ENCODE data around the gene FHL1. TPM values are rescaled to one million over a fixed set of nuclear protein-coding genes. Genes with fewer than 3 reads are reported as not detected.

Gene FHL1
- polyA plus RNA-seq, 1 of the 3 experiments (the other 2 are of a cell fraction) = 57.8 TPM

DNA sequence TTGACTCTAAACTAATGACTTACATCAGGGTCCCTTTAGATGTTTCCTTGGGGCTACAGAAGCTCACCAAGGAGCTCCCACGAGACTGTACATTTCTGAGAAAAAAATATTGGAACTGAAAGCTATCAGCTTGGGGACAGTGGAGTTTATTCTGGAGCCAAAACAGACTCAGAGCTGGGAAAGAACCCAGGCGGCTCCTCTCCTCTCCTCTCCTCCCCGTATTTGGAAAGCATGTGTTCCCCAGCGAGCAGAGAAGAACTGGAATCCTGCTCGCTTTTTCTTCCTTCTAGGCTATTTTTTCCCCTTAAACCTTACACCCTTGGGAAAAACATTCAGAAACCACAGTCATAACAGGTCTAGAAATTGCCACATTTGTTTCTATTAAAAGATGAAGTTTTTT, 108.2 kb downstream of the FHL1 start:
- no peak for TF ChIP-seq NFIC (IDR thresholded peaks at IDR 0.05; ENCODE audit: borderline replicate concordance)
- no peak for TF ChIP-seq GABPA (IDR thresholded peaks at IDR 0.05; ENCODE audit: low read depth)
- no peak for TF ChIP-seq FOSL2 (IDR thresholded peaks at IDR 0.05; ENCODE audit: borderline replicate concordance, low read depth)
- TF ChIP-seq, protein P1, sequence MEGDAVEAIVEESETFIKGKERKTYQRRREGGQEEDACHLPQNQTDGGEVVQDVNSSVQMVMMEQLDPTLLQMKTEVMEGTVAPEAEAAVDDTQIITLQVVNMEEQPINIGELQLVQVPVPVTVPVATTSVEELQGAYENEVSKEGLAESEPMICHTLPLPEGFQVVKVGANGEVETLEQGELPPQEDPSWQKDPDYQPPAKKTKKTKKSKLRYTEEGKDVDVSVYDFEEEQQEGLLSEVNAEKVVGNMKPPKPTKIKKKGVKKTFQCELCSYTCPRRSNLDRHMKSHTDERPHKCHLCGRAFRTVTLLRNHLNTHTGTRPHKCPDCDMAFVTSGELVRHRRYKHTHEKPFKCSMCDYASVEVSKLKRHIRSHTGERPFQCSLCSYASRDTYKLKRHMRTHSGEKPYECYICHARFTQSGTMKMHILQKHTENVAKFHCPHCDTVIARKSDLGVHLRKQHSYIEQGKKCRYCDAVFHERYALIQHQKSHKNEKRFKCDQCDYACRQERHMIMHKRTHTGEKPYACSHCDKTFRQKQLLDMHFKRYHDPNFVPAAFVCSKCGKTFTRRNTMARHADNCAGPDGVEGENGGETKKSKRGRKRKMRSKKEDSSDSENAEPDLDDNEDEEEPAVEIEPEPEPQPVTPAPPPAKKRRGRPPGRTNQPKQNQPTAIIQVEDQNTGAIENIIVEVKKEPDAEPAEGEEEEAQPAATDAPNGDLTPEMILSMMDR (IDR thresholded peaks at IDR 0.05) = no peak
- TF ChIP-seq, protein P2, sequence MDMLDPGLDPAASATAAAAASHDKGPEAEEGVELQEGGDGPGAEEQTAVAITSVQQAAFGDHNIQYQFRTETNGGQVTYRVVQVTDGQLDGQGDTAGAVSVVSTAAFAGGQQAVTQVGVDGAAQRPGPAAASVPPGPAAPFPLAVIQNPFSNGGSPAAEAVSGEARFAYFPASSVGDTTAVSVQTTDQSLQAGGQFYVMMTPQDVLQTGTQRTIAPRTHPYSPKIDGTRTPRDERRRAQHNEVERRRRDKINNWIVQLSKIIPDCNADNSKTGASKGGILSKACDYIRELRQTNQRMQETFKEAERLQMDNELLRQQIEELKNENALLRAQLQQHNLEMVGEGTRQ (IDR thresholded peaks at IDR 0.05; ENCODE audit: borderline replicate concordance, low read depth, low read length) = no peak
- TF ChIP-seq RCOR1 (IDR thresholded peaks at IDR 0.05; ENCODE audit: low read length) = no peak
- no peak for TF ChIP-seq RXRA (IDR thresholded peaks at IDR 0.05; ENCODE audit: borderline replicate concordance, low read depth)
- TF ChIP-seq SIN3A (IDR thresholded peaks at IDR 0.05; ENCODE audit: borderline replicate concordance, low read depth, low read length) = no peak
- no peak for TF ChIP-seq MEF2A (IDR thresholded peaks at IDR 0.05; ENCODE audit: borderline replicate concordance, low read depth)
- TF ChIP-seq ZBTB33 (IDR thresholded peaks at IDR 0.05; ENCODE audit: borderline replicate concordance, low read depth) = no peak
- TF ChIP-seq TEAD4 (IDR thresholded peaks at IDR 0.05; ENCODE audit: borderline replicate concordance, insufficient read depth) = no peak
- no peak for DNase-seq
- Histone ChIP-seq H3K9ac (no peak overlapping the region), H3K4me2 (no peak overlapping the region), H3K4me3 (ENCODE audit: low read depth in 2 of 2, low read length in 1 of 2) (no peak overlapping the region), H3K27me3 (ENCODE audit: insufficient read depth) (no peaks in the 10 kb centered on the region; the same call in 1 of the 2 replicates), H3K9me3 (no peaks in the 10 kb centered on the region), H3K4me1 (ENCODE audit: control insufficient read depth in 1 of 2, insufficient read depth in 2 of 2, low read depth in 1 of 2, low read length in 1 of 2) (peaks cover 0 to 4% of the 10 kb centered on the region in 2 experiments; a peak in 1 of 4 replicates), H3K79me2 (ENCODE audit: insufficient read depth) (peaks cover under 1% of the 10 kb centered on the region; the same call in 1 of the 2 replicates), H2AFZ (ENCODE audit: low read depth) (no peak overlapping the region), H3K27ac (ENCODE audit: low read depth in 2 of 2, low read length in 1 of 2) (no peak overlapping the region), H3K9me2 (no peaks in the 10 kb centered on the region), H4K20me1 (ENCODE audit: insufficient read depth) (no peaks in the 10 kb centered on the region), H3F3A (replicated peaks; ENCODE audit: insufficient read depth) (no peaks in the 10 kb centered on the region), H3K36me3 (replicated peaks in 1 of 2; ENCODE audit: control insufficient read depth in 1 of 2, insufficient read depth in 2 of 2, low read length in 1 of 2) (no peaks in the 10 kb centered on the region)
- ChIA-PET CTCF (interaction anchor here (3.4 kb wide), 1 partner anchor 13 kb away, joined by 18 read pairs; no protein-coding TSS in a partner anchor), POLR2A (no interaction called here)
- 64% methylated on average over 5 of the region's 5 CpGs for WGBS (ENCODE audit: low lambda C conversion rate)

DNA sequence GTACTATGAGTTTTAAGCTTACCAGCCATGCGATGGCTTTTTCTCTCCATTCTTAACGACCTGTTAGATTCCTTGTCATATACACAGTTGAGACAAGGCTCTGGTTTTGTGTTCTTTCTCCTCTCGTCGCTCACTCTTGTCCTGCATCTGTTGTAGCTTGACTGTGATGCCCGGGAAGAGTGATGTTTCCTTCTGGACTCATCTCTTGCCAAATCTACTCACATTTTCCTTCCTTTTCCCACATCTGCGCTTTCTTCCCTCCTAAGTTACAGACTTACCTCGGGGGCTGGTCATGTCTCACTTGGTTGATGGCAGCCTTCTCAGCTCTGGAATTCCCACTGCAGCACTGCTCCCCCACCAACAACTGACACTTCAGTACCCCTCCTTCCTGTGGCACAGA, 108.7 kb downstream of the FHL1 start:
- WGBS (ENCODE audit: low lambda C conversion rate) = 40% methylated on average over 7 of the region's 7 CpGs
- Histone ChIP-seq H3K79me2 (ENCODE audit: insufficient read depth) (no peaks in the 10 kb centered on the region), H3K36me3 (replicated peaks in 1 of 2; ENCODE audit: control insufficient read depth in 1 of 2, insufficient read depth in 2 of 2, low read length in 1 of 2) (no peaks in the 10 kb centered on the region), H4K20me1 (ENCODE audit: insufficient read depth) (no peaks in the 10 kb centered on the region), H3K27ac (ENCODE audit: low read depth in 2 of 2, low read length in 1 of 2) (no peak overlapping the region), H3F3A (replicated peaks; ENCODE audit: insufficient read depth) (no peaks in the 10 kb centered on the region), H3K4me3 (ENCODE audit: low read depth in 2 of 2, low read length in 1 of 2) (no peak overlapping the region), H3K9me3 (no peaks in the 10 kb centered on the region), H3K27me3 (ENCODE audit: insufficient read depth) (no peaks in the 10 kb centered on the region; the same call in 1 of the 2 replicates), H3K9me2 (no peaks in the 10 kb centered on the region), H3K9ac (no peak overlapping the region), H3K4me2 (no peak overlapping the region), H2AFZ (ENCODE audit: low read depth) (no peak overlapping the region), H3K4me1 (ENCODE audit: control insufficient read depth in 1 of 2, insufficient read depth in 2 of 2, low read depth in 1 of 2, low read length in 1 of 2) (peaks cover 0 to 4% of the 10 kb centered on the region in 2 experiments; a peak in 1 of 4 replicates)
- no peak for DNase-seq
- POLR2A ChIA-PET = no interaction called here
- TF ChIP-seq RFX5 (IDR thresholded peaks at IDR 0.05; ENCODE audit: low read length) = no peak
- TF ChIP-seq MXI1 (IDR thresholded peaks at IDR 0.05; ENCODE audit: low read depth, low read length) = no peak
- CTCF ChIA-PET = interaction anchor here (3.4 kb wide), 1 partner anchor 12 kb away, joined by 18 read pairs; no protein-coding TSS in a partner anchor
